ENCODE results near the gene HSPB3. TPM values are rescaled to one million over a fixed set of nuclear protein-coding genes. Genes with fewer than 3 reads are reported as not detected.
A peak's percentile ranks its signal among the peaks of the same experiment; 100 is the strongest.

Gene HSPB3
- total RNA-seq, 2 donors from 2014 or later, result 0.95 TPM; not detected in 1

DNA sequence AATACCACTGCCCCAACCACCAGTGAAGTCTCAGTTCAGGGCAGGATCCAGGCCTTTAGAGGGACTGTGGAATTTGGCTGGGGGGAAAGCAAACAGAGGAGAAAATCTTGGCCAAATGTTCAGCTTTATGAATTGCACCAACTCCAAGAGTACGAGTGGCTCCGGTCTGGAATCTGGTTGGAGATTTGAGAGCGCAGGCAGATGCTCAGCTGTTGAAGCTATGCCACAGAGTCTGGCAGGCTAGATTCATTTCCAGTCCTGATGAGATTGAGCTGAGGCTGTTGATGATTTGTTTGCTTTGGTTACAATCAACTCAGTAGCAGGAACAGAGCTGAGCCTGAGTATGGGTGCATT is 9.1 kb upstream of the HSPB3 start:
- no peak for DNase-seq (ENCODE audit: low spot score)
- H3K4me3 ChIP-seq, result no peak overlapping the region
- H3K4me1 ChIP-seq (ENCODE audit: control insufficient read depth in 1 of 2, low read depth in 2 of 2), result peaks cover 4 to 18% of the 10 kb centered on the region in 2 donors
- H3K27ac ChIP-seq, result peak overlapping the region; percentile 49 to 60
- H3K9me3 ChIP-seq, result no peaks in the 10 kb centered on the region
- no peak for ATAC-seq (ENCODE audit: insufficient number of reproducible peaks, low FRiP score, low read depth)
- TF ChIP-seq, protein P1, sequence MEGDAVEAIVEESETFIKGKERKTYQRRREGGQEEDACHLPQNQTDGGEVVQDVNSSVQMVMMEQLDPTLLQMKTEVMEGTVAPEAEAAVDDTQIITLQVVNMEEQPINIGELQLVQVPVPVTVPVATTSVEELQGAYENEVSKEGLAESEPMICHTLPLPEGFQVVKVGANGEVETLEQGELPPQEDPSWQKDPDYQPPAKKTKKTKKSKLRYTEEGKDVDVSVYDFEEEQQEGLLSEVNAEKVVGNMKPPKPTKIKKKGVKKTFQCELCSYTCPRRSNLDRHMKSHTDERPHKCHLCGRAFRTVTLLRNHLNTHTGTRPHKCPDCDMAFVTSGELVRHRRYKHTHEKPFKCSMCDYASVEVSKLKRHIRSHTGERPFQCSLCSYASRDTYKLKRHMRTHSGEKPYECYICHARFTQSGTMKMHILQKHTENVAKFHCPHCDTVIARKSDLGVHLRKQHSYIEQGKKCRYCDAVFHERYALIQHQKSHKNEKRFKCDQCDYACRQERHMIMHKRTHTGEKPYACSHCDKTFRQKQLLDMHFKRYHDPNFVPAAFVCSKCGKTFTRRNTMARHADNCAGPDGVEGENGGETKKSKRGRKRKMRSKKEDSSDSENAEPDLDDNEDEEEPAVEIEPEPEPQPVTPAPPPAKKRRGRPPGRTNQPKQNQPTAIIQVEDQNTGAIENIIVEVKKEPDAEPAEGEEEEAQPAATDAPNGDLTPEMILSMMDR (IDR thresholded peaks at IDR 0.05), result no peak
- no peaks in the 10 kb centered on the region for H3K27me3 ChIP-seq (replicated peaks; ENCODE audit: insufficient read depth)
- H3K36me3 ChIP-seq, result no peaks in the 10 kb centered on the region

GRCh38 chr5:54449923-54450322 is 5.6 kb upstream of the HSPB3 start:
- DNase-seq (ENCODE audit: low spot score) (no peak), ATAC-seq (ENCODE audit: insufficient number of reproducible peaks, low FRiP score, low read depth) (no peak)
- H3K27me3 ChIP-seq (replicated peaks; ENCODE audit: insufficient read depth), result no peaks in the 10 kb centered on the region
- no peaks in the 10 kb centered on the region for H3K9me3 ChIP-seq
- no peak overlapping the region for H3K27ac ChIP-seq
- no peaks in the 10 kb centered on the region for H3K36me3 ChIP-seq
- H3K4me1 ChIP-seq (ENCODE audit: control insufficient read depth in 1 of 2, low read depth in 2 of 2), result peaks cover 4 to 19% of the 10 kb centered on the region in 2 donors
- TF ChIP-seq, protein P1 (IDR thresholded peaks at IDR 0.05), result no peak
- H3K4me3 ChIP-seq, result no peak overlapping the region

DNA sequence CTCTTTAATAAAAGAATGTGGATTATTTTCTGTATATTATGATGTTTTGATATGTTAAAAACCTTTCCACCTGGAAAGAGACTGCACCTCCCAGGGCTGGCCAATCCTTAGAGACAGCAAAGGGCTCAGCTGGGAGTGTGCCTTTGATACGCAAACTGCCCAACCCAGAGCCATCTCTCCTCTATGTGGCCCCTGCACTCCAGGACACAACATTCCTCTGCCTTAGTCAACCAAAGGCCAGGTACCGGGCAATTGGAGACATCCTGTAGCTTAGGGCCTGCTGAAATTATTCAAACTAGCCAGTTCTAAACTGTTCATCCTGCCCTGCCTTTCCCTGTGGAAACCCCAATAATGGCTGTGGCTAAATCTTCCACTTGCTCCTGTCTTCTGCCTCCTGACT is 5.0 kb upstream of the HSPB3 start:
- Histone ChIP-seq H3K4me3 (no peak overlapping the region), H3K9me3 (no peaks in the 10 kb centered on the region), H3K27ac (no peak overlapping the region), H3K27me3 (replicated peaks; ENCODE audit: insufficient read depth) (no peaks in the 10 kb centered on the region), H3K4me1 (ENCODE audit: control insufficient read depth in 1 of 2, low read depth in 2 of 2) (peaks cover 4 to 25% of the 10 kb centered on the region in 2 donors), H3K36me3 (no peaks in the 10 kb centered on the region)
- DNase-seq (ENCODE audit: low spot score) (no peak), ATAC-seq (ENCODE audit: insufficient number of reproducible peaks, low FRiP score, low read depth) (no peak)
- TF ChIP-seq, protein P1 (IDR thresholded peaks at IDR 0.05), result no peak

- DNase-seq (ENCODE audit: low spot score), result no peak
These were observed 2.5 kb upstream of the HSPB3 start for GRCh38 chr5:54453046-54453445.

GRCh38 chr5:54454602-54455001 is 897 bp upstream of the HSPB3 start:
- H3K27ac ChIP-seq, result no peak overlapping the region
- ATAC-seq (ENCODE audit: insufficient number of reproducible peaks, low FRiP score, low read depth), result no peak

More at GRCh38 chr5:54453046-54453445, 2.5 kb upstream of the HSPB3 start:
- Histone ChIP-seq H3K27me3 (replicated peaks; ENCODE audit: insufficient read depth) (no peaks in the 10 kb centered on the region), H3K27ac (no peak overlapping the region), H3K36me3 (no peaks in the 10 kb centered on the region), H3K4me1 (ENCODE audit: control insufficient read depth in 1 of 2, low read depth in 2 of 2) (peaks cover 8 to 30% of the 10 kb centered on the region in 2 donors), H3K9me3 (no peaks in the 10 kb centered on the region), H3K4me3 (no peak overlapping the region)
- TF ChIP-seq, protein P1 (IDR thresholded peaks at IDR 0.05), result no peak
- ATAC-seq (ENCODE audit: insufficient number of reproducible peaks, low FRiP score, low read depth), result no peak

More at GRCh38 chr5:54454602-54455001, 897 bp upstream of the HSPB3 start:
- Histone ChIP-seq H3K4me1 (ENCODE audit: control insufficient read depth in 1 of 2, low read depth in 2 of 2) (peaks cover 8 to 30% of the 10 kb centered on the region in 2 donors), H3K9me3 (no peaks in the 10 kb centered on the region), H3K27me3 (replicated peaks; ENCODE audit: insufficient read depth) (no peaks in the 10 kb centered on the region), H3K36me3 (no peaks in the 10 kb centered on the region), H3K4me3 (no peak overlapping the region)
- DNase-seq (ENCODE audit: low spot score), result no peak
- TF ChIP-seq, protein P1 (IDR thresholded peaks at IDR 0.05), result no peak

All from thoracic aorta (tissue), 2 donors.